Measurements from ENCODE around the gene CLCN3. TPM values are rescaled to one million over a fixed set of nuclear protein-coding genes. Genes with fewer than 3 reads are reported as not detected.

Gene CLCN3
- total RNA-seq, result 50.4 TPM

DNA sequence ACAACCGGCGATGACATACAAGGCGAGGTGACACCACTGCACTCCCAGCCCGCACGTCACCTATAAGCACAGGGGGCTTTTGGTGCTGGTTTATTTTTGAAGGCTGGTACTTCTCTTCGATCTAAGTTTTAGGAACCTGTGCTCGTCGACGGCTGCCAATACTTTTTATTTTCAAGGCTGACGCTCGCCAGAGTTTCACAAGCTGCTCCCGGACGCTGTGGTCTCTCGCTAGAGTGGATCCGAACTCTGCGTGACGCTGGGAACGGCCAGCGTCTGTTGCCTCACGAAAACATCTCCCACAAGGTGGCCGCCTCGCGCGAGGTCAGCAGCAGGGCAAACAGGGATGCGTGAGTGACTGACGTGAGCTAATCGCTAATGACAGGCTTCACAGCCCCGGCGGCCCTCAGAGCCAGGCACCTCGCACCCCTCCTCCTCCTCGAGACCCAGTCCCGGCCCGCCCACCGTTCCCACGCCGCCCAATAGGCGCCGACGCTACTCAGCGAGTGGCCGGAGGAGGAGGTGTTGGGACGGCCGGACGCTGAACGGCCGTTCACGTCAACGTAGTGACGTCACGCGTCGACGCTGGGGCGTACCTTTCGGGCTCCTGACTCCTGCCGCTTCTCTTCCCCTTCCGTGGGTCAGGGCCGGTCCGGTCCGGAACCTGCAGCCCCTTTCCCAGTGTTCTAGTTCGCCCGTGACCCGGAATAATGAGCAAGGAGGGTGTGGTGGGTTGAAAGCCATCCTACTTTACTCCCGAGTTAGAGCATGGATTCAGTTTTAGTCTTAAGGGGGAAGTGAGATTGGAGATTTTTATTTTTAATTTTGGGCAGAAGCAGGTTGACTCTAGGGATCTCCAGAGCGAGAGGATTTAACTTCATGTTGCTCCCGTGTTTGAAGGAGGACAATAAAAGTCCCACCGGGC lies at the start of gene CLCN3:
CLCN3 (plus strand) TSS at position 621 of the 922 bp plus-strand sequence. CDS start 15,351 bp downstream, outside the sequence.
- ATAC-seq, result peak; percentile 99

DNA sequence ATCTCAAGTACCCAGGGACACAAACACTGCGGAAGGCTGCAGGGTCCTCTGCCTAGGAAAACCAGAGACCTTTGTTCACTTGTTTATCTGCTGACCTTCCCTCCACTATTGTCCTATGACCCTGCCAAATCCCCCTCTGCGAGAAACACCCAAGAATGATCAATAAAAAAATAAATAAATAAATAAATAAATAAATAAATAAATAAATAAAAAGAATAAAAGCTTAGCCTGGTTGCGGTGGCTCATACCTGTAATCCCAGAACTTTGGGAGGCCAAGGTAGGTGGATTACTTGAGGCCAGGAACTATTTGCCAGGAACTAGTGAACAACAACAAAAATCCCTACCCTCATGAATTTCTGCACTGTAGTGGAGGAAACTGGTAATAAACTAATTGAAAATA lies 49.4 kb upstream of the CLCN3 start:
- peak; percentile 10 for ATAC-seq

GRCh38 chr4:169571435-169571834 lies 48.9 kb upstream of the CLCN3 start:
- peak; percentile 91 for ATAC-seq

DNA sequence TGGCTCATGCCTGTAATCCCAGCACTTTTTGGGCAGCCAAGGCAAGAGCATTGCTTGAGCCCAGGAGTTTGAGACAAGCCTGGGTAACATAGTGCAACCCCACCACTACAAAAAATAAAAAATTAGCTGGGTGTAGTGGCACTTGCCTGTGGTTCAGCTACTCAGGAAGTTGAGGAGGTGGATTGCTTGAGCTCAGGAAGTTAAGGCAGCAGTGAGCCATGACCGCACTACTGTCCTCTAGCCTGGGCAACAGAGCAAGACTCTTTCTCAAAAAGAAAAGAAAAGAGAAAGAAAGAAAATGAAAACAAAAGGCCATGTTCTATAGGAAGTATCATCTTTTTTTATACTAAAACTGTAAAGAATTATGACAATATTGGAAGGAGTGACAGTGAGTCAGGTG lies 46.5 kb upstream of the CLCN3 start:
- ATAC-seq, result no peak

- ATAC-seq, result no peak
Observed at GRCh38 chr4:169582203-169582602, 38.2 kb upstream of the CLCN3 start.

GRCh38 chr4:169582706-169583105 lies 37.7 kb upstream of the CLCN3 start:
- no peak for ATAC-seq

GRCh38 chr4:169583563-169583962 lies 36.8 kb upstream of the CLCN3 start:
- no peak for ATAC-seq

GRCh38 chr4:169593050-169593560 lies 27.3 kb upstream of the CLCN3 start:
- no peak for ATAC-seq

- no peak for ATAC-seq
Observed at GRCh38 chr4:169594560-169595195, 25.7 kb upstream of the CLCN3 start.

DNA sequence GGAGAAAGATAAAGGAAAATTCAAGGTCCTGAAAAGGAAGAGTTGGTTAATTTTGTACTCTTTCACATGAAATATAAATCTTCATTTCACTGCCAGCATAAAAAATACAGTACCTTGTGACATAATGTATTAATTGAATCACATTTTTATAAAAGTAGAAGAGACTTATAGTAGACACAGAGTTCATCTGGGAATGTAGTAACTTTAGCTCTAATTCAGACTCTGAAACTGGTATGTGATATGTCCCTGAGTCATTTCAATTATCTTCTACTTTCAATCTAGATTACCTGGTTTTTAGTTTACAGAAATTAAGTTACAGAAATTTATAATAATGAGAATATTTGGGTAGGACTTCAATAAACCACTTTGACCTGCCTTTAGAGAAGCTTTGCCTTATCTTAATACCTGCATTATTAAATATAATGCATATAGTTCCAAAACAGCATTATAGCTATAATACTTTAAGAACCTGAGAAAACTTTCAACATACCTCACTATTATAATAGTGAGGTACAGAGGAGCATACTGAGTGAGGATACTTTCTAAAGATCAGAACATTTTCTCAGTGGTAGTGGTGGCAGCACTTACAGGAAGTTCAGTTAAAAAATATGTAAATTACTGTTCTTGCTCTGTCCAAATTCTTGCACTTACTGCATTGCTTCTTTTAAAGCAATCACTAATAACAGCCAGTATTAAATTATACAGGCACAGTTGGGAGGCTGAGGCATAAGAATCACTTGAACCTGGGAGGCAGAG lies 19.2 kb upstream of the CLCN3 start:
- no peak for ATAC-seq

GRCh38 chr4:169603312-169603711 lies 17.1 kb upstream of the CLCN3 start:
- ATAC-seq, result no peak

GRCh38 chr4:169604131-169604900 lies 16.1 kb upstream of the CLCN3 start:
- ATAC-seq, result no peak

GRCh38 chr4:169604903-169605331 lies 15.5 kb upstream of the CLCN3 start:
- ATAC-seq, result no peak

DNA sequence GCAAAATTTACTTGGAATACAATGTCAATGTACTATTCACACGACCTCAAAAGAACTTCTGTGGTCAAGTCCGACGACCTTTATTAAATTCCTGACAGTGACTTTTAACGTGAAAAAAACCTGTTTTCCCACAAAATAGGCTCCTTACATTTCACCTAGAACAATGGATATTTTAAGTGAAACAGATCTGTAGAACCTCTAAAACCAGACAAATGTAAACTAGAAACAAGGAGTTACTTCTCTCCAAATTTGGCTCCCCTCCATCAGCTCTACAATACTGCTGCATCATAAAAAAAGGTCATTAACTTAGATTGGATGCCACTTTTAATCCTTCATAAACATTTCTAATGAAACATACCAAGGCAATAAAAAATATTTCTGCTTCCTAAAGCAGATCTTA lies 9.2 kb upstream of the CLCN3 start:
- no peak for ATAC-seq

DNA sequence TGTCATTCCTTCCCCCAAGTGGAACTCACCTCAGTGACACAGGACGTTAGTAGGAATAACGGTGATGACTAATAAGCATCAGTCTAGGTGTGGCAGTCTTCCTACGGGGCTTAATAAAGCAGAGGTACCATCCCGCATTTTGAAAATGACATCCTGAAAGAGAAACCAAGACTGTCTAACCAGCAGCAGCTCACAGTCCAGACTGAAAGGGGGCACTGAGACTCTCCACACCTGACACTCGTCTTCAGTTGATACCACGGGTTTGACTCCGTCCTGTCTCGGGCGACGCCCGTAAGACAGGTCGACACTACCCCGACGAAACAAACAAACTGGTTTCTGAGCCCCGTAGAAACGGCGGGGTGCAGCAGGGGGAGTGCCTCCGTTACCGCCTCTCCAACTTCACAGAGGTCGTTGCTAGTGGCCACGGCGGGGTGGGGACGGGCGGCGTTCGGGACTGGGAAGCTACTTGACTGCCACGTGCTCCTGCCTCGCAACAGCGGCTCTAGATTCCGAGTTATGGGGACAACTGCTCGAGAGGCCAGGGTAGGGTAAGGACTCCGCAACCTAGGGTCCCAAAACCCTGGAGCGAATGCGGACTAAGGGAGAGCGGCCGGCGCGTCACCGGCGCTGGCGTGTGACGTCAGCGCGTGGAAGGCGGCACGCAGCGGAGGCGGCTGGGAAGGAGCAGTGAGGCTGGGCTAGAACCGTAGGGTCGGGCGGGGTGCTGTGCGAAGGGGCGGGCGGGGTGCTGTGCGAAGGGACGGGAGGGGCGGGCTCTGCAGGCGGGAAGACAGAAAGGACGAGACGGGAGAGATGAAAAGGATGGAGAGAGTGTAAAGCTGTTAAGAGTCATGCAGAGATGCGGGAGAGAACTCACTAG lies 8.1 kb upstream of the CLCN3 start, which contains the start of gene NEK1:
NEK1 (minus strand) TSS at position 593 of the 880 bp plus-strand sequence. CDS start 9,953 bp downstream, outside the sequence.
- peak; percentile 97 for ATAC-seq

GRCh38 chr4:169612871-169613859 lies 7.2 kb upstream of the CLCN3 start:
- peak; percentile 45 for ATAC-seq

GRCh38 chr4:169615467-169616106 lies 4.8 kb upstream of the CLCN3 start:
- no peak for ATAC-seq

- ATAC-seq, result no peak
Observed at GRCh38 chr4:169616846-169617245, 3.5 kb upstream of the CLCN3 start.

GRCh38 chr4:169617306-169617705 lies 3.1 kb upstream of the CLCN3 start:
- ATAC-seq, result no peak

Measured in esophagus mucosa (tissue), 1 donor.